GM12878 (cell line): ENCODE results near the gene ITPKA. TPM values are rescaled to one million over a fixed set of nuclear protein-coding genes. Genes with fewer than 3 reads are reported as not detected.

ENCODE experiments used
- ATAC-seq: fragments of 200-7000 bp; cut with Tn5 transposase; 3 replicates; pipeline ENCODE4 v1.9.1; 2020; ENCODE audit warnings: mild to moderate bottlenecking, moderate library complexity
- BruUV-seq: library from RNA; stranded (reverse); fragments of 400-500 nt; replicated peaks from 2 replicates; lab custom pipeline; 2021; lab: Mats Ljungman, UMichigan
- CTCF ChIA-PET: fragments of 300-600 bp; sonication (Branson Sonifier 250); formaldehyde crosslinking; extraction: SDS; loops from one replicate; lab custom pipeline; 2021; ENCODE audit warnings: inconsistent platforms; lab: Yijun Ruan, JAX
- POLR2A ChIA-PET: fragments of 350-600 bp; formaldehyde crosslinking; extraction: SDS; loops from one replicate; lab custom pipeline; 2021; ENCODE audit warnings: inconsistent platforms; lab: Charles Lee
- RAD21 ChIA-PET: fragments of 300-600 bp; sonication (Branson Sonifier 250); formaldehyde crosslinking; loops from one replicate; lab custom pipeline; 2023; ENCODE audit warnings: antibody characterized with exemption; ENCODE audit not compliant: unreplicated experiment; lab: Charles Lee
- SMC1A ChIA-PET: fragments of 300-600 bp; sonication (Branson Sonifier 250); formaldehyde crosslinking; loops from one replicate; lab custom pipeline; 2023; ENCODE audit not compliant: unreplicated experiment, uncharacterized antibody; lab: Charles Lee
- DNase-seq: peaks from one replicate; pipeline ENCODE4 v3.0.0-alpha.2; 2011; ENCODE audit warnings: low read depth, low spot score
- FAIRE-seq: peaks from 3 replicates; lab custom pipeline; 2011; peaks lifted over from hg19 to GRCh38; lab: Jason Lieb, UNC
- H2AFZ ChIP-seq: 2 replicates; pipeline ENCODE4 v1.6.0; 2011; ENCODE audit warnings: low read depth, low read length, control low read depth; ENCODE audit not compliant: control insufficient read depth
- H3K27ac ChIP-seq: 2 replicates; pipeline ENCODE4 v1.5.1; 2011; ENCODE audit warnings: control low read depth; ENCODE audit not compliant: control insufficient read depth, insufficient read depth
- H3K27me3 ChIP-seq, 2 experiments: replicated peaks in 1 of 2; 2 replicates each; pipeline versions ENCODE4 v1.6.0 to v1.6.1; 2011; ENCODE audit warnings: low read length in 1 of 2; ENCODE audit not compliant: control insufficient read depth in 2 of 2, insufficient read depth in 2 of 2
- H3K36me3 ChIP-seq, 2 experiments: 2 replicates each; pipeline ENCODE4 v1.5.1; 2011; ENCODE audit warnings: low read length in 1 of 2; ENCODE audit not compliant: control insufficient read depth in 2 of 2, insufficient read depth in 2 of 2
- H3K4me1 ChIP-seq: 2 replicates; pipeline ENCODE4 v1.6.1; 2011; ENCODE audit warnings: mild to moderate bottlenecking, low read length, moderate library complexity, mixed read lengths; ENCODE audit not compliant: control insufficient read depth, insufficient read depth
- H3K4me2 ChIP-seq: 2 replicates; pipeline ENCODE4 v1.6.0; 2011; ENCODE audit warnings: control low read depth; ENCODE audit not compliant: control insufficient read depth, insufficient read depth
- H3K4me3 ChIP-seq: fragments of 200-600 bp; sonication (generic); 2 replicates; pipeline ENCODE4 v1.5.1; 2016
- H3K79me2 ChIP-seq: 2 replicates; pipeline ENCODE4 v1.6.0; 2011; ENCODE audit warnings: low read length; ENCODE audit not compliant: control insufficient read depth, insufficient read depth
- H3K9ac ChIP-seq: 2 replicates; pipeline ENCODE4 v1.8.0; 2011; ENCODE audit warnings: low read length, control low read depth, mixed read lengths; ENCODE audit not compliant: control insufficient read depth, insufficient read depth
- H3K9me3 ChIP-seq: replicated peaks from 3 replicates; pipeline ENCODE4 v1.5.1; 2011; ENCODE audit warnings: mild to moderate bottlenecking, low read length; ENCODE audit not compliant: control insufficient read depth, insufficient read depth
- H4K20me1 ChIP-seq: 2 replicates; pipeline ENCODE4 v1.6.0; 2011; ENCODE audit not compliant: control insufficient read depth, insufficient read depth
- ATF7 ChIP-seq: fragments of 450-650 bp; IDR thresholded peaks from 2 replicates; pipeline ENCODE4 v1.6.1; 2016; ENCODE audit warnings: low read depth, mild to moderate bottlenecking
- CBX5 ChIP-seq: sonication (generic); IDR thresholded peaks from 2 replicates; pipeline ENCODE4 v1.6.1; 2016; ENCODE audit warnings: low read depth, moderate library complexity, mild to moderate bottlenecking, inconsistent platforms
- EP300 ChIP-seq, 2 experiments: fragments of 150-350 bp in 1 of 2; IDR thresholded peaks; 2 replicates each; pipeline ENCODE4 v1.6.1; 2011 to 2012; ENCODE audit warnings: low read depth in 2 of 2, low read length in 2 of 2, borderline replicate concordance in 1 of 2, improper control_type of control experiment in 1 of 2, inconsistent platforms in 1 of 2; ENCODE audit not compliant: control insufficient read depth in 1 of 2
- FOXM1 ChIP-seq: IDR thresholded peaks from 2 replicates; pipeline ENCODE4 v1.6.1; 2012; ENCODE audit warnings: low read depth, mild to moderate bottlenecking, inconsistent platforms, low read length, moderate library complexity
- HCFC1 ChIP-seq: fragments of 150-350 bp; IDR thresholded peaks from 2 replicates; pipeline ENCODE4 v1.6.1; 2014; ENCODE audit warnings: low read length
- HDAC6 ChIP-seq: fragments of 200-600 bp; sonication (generic); IDR thresholded peaks from one replicate; pipeline ENCODE4 v1.8.0; 2017; ENCODE audit warnings: antibody characterized with exemption; ENCODE audit not compliant: unreplicated experiment
- KAT2A ChIP-seq: conservative IDR thresholded peaks from 2 replicates; pipeline ENCODE4 v1.6.1; 2011; ENCODE audit warnings: low read depth, low read length; ENCODE audit not compliant: control insufficient read depth
- KDM1A ChIP-seq: fragments of 200-600 bp; sonication (generic); IDR thresholded peaks from 2 replicates; pipeline ENCODE4 v1.6.1; 2016; ENCODE audit warnings: borderline replicate concordance
- MEF2B ChIP-seq: fragments of 450-650 bp; IDR thresholded peaks from 2 replicates; pipeline ENCODE4 v1.6.1; 2018; ENCODE audit warnings: mild to moderate bottlenecking, moderate library complexity; ENCODE audit not compliant: partially characterized antibody, poor library complexity, severe bottlenecking
- MYC ChIP-seq: IDR thresholded peaks from 2 replicates; pipeline ENCODE4 v1.6.1; 2011; ENCODE audit warnings: mild to moderate bottlenecking, low read length, moderate library complexity, inconsistent platforms; ENCODE audit not compliant: insufficient read depth, insufficient replicate concordance, insufficient read length, severe bottlenecking
- NR2C2 ChIP-seq: IDR thresholded peaks from 2 replicates; pipeline ENCODE4 v1.6.1; 2011; ENCODE audit warnings: borderline replicate concordance, low read depth; ENCODE audit not compliant: control insufficient read depth, insufficient read length
- SMAD5 ChIP-seq: IDR thresholded peaks from 2 replicates; pipeline ENCODE4 v1.6.1; 2016; ENCODE audit warnings: antibody characterized with exemption, low read depth
- SPI1 ChIP-seq: IDR thresholded peaks from 2 replicates; pipeline ENCODE4 v1.6.1; 2011; ENCODE audit warnings: low read depth, mild to moderate bottlenecking, low read length, moderate library complexity, borderline replicate concordance; ENCODE audit not compliant: insufficient read depth
- TCF12 ChIP-seq: IDR thresholded peaks from 2 replicates; pipeline ENCODE4 v1.6.1; 2011; ENCODE audit warnings: low read depth, mild to moderate bottlenecking, low read length
- WGBS: methylation state at CpG from one replicate; pipeline ENCODE4 v1.1.6; 2016; ENCODE audit warnings: low lambda C conversion rate; ENCODE audit not compliant: insufficient replicate concordance, insufficient coverage; ENCODE audit errors: missing lambda C conversion rate; 5-methylcytosine and 5-hydroxymethylcytosine counted together
- in situ Hi-C: fragments of 300-500 bp; cut with MboI; formaldehyde crosslinking; loops from 9 replicates; pipeline ENCODE4 v1.14.3; 2018; ENCODE audit warnings: mixed read lengths
- intact Hi-C: fragments of 100-400 bp; cut with micrococcal nuclease; formaldehyde crosslinking; loops from one replicate; pipeline ENCODE4 v1.14.2; 2022; ENCODE audit not compliant: unreplicated experiment
- polyA plus RNA-seq, 11 experiments: library from polyadenylated mRNA; depleted of rRNA in 4 of 11; unstranded in 6 of 11; stranded (reverse) in 5 of 11; fragments of >200 nt; fragmentation: Nextera tagmentation in 4 of 11; fragmentation: Illumina TruSeq in 1 of 11; extraction: Ambion mirVana in 4 of 11; extraction: Trizol in 1 of 11; gene quantifications; 1 replicate in 1 of 11; 2 replicates in 10 of 11; pipeline versions ENCODE4 v1.2.1 to v1.2.3, GENCODE V29; 2011 to 2016; ENCODE audit warnings: inconsistent platforms in 2 of 11, missing spikeins in 2 of 11, low read depth in 1 of 11
- total RNA-seq, 4 experiments: library from RNA; depleted of rRNA in 3 of 4; stranded (reverse); fragments of >200 nt in 3 of 4; fragmentation: Illumina TruSeq in 1 of 4; extraction: Trizol in 1 of 4; gene quantifications; 2 replicates each; pipeline versions ENCODE4 v1.2.1 to v1.2.3, GENCODE V29; 2013 to 2021
- TF ChIP-seq, protein P1 (sequence below): IDR thresholded peaks from 2 replicates; pipeline ENCODE4 v1.6.1; 2011; ENCODE audit warnings: mild to moderate bottlenecking, low read depth, low read length, moderate library complexity; ENCODE audit not compliant: insufficient replicate concordance
- TF ChIP-seq, protein P2 (sequence below): fragments of 450-650 bp; conservative IDR thresholded peaks from 2 replicates; pipeline ENCODE4 v1.6.1; 2017; ENCODE audit warnings: mild to moderate bottlenecking, moderate library complexity

ITPKA gene
- total and polyA plus RNA-seq, 10 of the 15 experiments (the other 5 are each of a cell fraction or from before 2014, with no cell fraction given), result 0.04 to 1.5 (median 0.49) TPM; not detected in 1

DNA sequence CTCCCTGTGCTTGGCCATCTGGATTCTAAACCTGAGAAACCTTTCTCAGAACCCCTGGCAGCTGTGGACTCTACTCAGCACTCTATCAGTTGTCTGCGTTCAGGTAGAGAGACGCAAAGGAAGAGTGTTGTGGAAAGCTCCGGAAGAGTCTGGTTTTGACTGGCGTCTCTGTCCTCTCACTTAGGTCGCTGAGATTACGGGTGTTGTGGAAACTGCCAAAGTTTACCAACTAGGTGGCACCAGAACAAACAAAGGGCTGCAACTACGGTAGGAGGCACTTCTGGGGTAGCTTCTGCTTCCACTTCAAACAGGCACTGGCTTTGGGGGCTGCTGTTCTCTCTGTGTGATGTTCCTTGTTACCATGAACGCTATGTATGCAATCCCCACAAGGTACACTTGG, 19.2 kb upstream of the ITPKA start:
- Histone ChIP-seq H3K4me2 (no peak overlapping the region), H3K79me2 (no peaks in the 10 kb centered on the region), H3K27me3 (no peaks in the 10 kb centered on the region), H2AFZ (no peak overlapping the region), H4K20me1 (no peaks in the 10 kb centered on the region), H3K36me3 (peaks cover 23 to 50% of the 10 kb centered on the region in 2 experiments), H3K4me1 (no peaks in the 10 kb centered on the region), H3K4me3 (no peak overlapping the region), H3K27ac (no peak overlapping the region), H3K9ac (no peak overlapping the region), H3K9me3 (no peaks in the 10 kb centered on the region)
- FAIRE-seq (no peak), DNase-seq (no peak), ATAC-seq (no peak)
- no peak for TF ChIP-seq HDAC6
- TF ChIP-seq ATF7, result no peak
- no peak for TF ChIP-seq HCFC1
- TF ChIP-seq TCF12, result no peak
- TF ChIP-seq NR2C2, result no peak
- TF ChIP-seq KDM1A, result no peak
- TF ChIP-seq, protein P1, sequence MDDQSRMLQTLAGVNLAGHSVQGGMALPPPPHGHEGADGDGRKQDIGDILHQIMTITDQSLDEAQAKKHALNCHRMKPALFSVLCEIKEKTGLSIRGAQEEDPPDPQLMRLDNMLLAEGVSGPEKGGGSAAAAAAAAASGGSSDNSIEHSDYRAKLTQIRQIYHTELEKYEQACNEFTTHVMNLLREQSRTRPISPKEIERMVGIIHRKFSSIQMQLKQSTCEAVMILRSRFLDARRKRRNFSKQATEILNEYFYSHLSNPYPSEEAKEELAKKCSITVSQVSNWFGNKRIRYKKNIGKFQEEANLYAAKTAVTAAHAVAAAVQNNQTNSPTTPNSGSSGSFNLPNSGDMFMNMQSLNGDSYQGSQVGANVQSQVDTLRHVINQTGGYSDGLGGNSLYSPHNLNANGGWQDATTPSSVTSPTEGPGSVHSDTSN, result no peak
- no peak for TF ChIP-seq KAT2A
- no peak for TF ChIP-seq SPI1
- no peak for TF ChIP-seq MEF2B
- TF ChIP-seq SMAD5, result no peak
- TF ChIP-seq CBX5, result no peak
- TF ChIP-seq EP300 (IDR thresholded peaks at IDR 0.05; ENCODE audit: borderline replicate concordance in 1 of 2, control insufficient read depth in 1 of 2, low read depth in 2 of 2, low read length in 2 of 2), result no peak
- TF ChIP-seq, protein P2, sequence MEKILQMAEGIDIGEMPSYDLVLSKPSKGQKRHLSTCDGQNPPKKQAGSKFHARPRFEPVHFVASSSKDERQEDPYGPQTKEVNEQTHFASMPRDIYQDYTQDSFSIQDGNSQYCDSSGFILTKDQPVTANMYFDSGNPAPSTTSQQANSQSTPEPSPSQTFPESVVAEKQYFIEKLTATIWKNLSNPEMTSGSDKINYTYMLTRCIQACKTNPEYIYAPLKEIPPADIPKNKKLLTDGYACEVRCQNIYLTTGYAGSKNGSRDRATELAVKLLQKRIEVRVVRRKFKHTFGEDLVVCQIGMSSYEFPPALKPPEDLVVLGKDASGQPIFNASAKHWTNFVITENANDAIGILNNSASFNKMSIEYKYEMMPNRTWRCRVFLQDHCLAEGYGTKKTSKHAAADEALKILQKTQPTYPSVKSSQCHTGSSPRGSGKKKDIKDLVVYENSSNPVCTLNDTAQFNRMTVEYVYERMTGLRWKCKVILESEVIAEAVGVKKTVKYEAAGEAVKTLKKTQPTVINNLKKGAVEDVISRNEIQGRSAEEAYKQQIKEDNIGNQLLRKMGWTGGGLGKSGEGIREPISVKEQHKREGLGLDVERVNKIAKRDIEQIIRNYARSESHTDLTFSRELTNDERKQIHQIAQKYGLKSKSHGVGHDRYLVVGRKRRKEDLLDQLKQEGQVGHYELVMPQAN, result no peak
- TF ChIP-seq MYC, result no peak
- TF ChIP-seq FOXM1, result no peak
- ChIA-PET CTCF (no interaction called here), POLR2A (interaction anchor here (0.6 kb wide), 1 partner anchor 324 kb away, joined by 4 read pairs; no protein-coding TSS in a partner anchor), RAD21 (no interaction called here), SMC1A (interaction anchor here (1.2 kb wide), 1 partner anchor 9 kb away, joined by 6 read pairs; no protein-coding TSS in a partner anchor)
- 99% methylated on average over 8 of the region's 8 CpGs for WGBS
- intact Hi-C loops (no loop called here), in situ Hi-C loops (no loop called here)
- BruUV-seq, result no TSS peak
